Stimulated activated CD4-positive, alpha-beta T cell treated with anti-CD3 and anti-CD28 coated beads, Interleukin-4, amount 100 ng/mL, for 4 hours (primary cell): Measurements from ENCODE around the gene SLC66A2.

Experiments
- DNase-seq, 2 experiments: peaks; one replicate each; pipeline ENCODE4 v3.0.0-alpha.2; 2020

Gene SLC66A2

GRCh38 chr18:79864006-79864725 is 87.3 kb downstream of the SLC66A2 start:
- DNase-seq, result no peak

GRCh38 chr18:79863161-79864005 is 88.1 kb downstream of the SLC66A2 start:
- DNase-seq, result no peak

GRCh38 chr18:79862562-79862961 is 88.9 kb downstream of the SLC66A2 start:
- no peak for DNase-seq

- DNase-seq, result no peak
These were observed 89.8 kb downstream of the SLC66A2 start for GRCh38 chr18:79861687-79862086.

- DNase-seq, result no peak
These were observed 92.1 kb downstream of the SLC66A2 start for GRCh38 chr18:79859314-79859713.

GRCh38 chr18:79857082-79857671 is 94.3 kb downstream of the SLC66A2 start:
- DNase-seq, result no peak

GRCh38 chr18:79856119-79857007 is 95.1 kb downstream of the SLC66A2 start:
- DNase-seq, result no peak

GRCh38 chr18:79855147-79855933 is 96.1 kb downstream of the SLC66A2 start:
- DNase-seq, result no peak

GRCh38 chr18:79853993-79854364 is 97.5 kb downstream of the SLC66A2 start:
- DNase-seq, result no peak

- DNase-seq, result no peak
These were observed 98.0 kb downstream of the SLC66A2 start for GRCh38 chr18:79853303-79853992.

- DNase-seq, result no peak
These were observed 98.7 kb downstream of the SLC66A2 start for GRCh38 chr18:79852561-79853302.
